Kidney epithelial cell (primary cell): ENCODE data around the gene PRUNE2. TPM values are rescaled to one million over a fixed set of nuclear protein-coding genes. Genes with fewer than 3 reads are reported as not detected.

ENCODE experiments used
- DNase-seq: peaks from one replicate; pipeline ENCODE4 v3.0.0-alpha.2; 2010; ENCODE audit warnings: low read depth
- H3K27me3 ChIP-seq: 2 replicates; pipeline ENCODE4 v1.6.0; 2011; ENCODE audit warnings: low read length; ENCODE audit not compliant: control insufficient read depth, insufficient read depth
- H3K36me3 ChIP-seq: 2 replicates; pipeline ENCODE4 v1.5.1; 2011; ENCODE audit warnings: low read length; ENCODE audit not compliant: control insufficient read depth, insufficient read depth
- H3K4me3 ChIP-seq: 2 replicates; pipeline ENCODE4 v1.5.1; 2011; ENCODE audit warnings: low read depth, mild to moderate bottlenecking, control low read depth, low read length
- total RNA-seq: library from RNA; depleted of rRNA; stranded (reverse); fragments of >200 nt; gene quantifications from 2 replicates; pipeline ENCODE4 v1.2.3, GENCODE V29; 2015
- TF ChIP-seq, protein P1 (sequence below): IDR thresholded peaks from 2 replicates; pipeline ENCODE4 v1.5.1; 2011; ENCODE audit warnings: mild to moderate bottlenecking, moderate library complexity, low read length, control low read depth, inconsistent platforms; ENCODE audit not compliant: insufficient read depth, poor library complexity, severe bottlenecking

PRUNE2 gene
- total RNA-seq, 1 donor from 2014 or later, result 1.0 TPM

DNA sequence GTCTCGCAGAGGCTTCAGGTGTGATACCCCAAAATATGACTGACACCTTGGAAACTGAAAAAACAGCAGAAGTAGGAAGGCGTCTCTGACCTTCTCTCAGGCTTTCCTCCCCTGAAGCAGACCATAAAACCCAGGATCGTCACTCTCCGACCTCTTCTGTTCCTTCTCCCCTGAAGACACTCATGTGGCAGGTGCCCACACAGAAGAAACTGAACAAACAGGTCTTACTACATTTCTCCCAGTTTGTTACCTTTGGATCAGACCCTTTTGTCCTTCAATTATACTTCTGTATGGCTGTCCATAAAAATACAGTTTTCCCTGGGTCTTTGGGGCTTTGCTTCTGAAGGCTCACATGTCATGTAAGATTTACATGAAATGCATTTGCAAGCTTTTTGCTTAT, 10.3 kb upstream of the PRUNE2 start:
- Histone ChIP-seq H3K36me3 (no peaks in the 10 kb centered on the region), H3K4me3 (no peak overlapping the region), H3K27me3 (peaks cover 7% of the 10 kb centered on the region)
- TF ChIP-seq, protein P1, sequence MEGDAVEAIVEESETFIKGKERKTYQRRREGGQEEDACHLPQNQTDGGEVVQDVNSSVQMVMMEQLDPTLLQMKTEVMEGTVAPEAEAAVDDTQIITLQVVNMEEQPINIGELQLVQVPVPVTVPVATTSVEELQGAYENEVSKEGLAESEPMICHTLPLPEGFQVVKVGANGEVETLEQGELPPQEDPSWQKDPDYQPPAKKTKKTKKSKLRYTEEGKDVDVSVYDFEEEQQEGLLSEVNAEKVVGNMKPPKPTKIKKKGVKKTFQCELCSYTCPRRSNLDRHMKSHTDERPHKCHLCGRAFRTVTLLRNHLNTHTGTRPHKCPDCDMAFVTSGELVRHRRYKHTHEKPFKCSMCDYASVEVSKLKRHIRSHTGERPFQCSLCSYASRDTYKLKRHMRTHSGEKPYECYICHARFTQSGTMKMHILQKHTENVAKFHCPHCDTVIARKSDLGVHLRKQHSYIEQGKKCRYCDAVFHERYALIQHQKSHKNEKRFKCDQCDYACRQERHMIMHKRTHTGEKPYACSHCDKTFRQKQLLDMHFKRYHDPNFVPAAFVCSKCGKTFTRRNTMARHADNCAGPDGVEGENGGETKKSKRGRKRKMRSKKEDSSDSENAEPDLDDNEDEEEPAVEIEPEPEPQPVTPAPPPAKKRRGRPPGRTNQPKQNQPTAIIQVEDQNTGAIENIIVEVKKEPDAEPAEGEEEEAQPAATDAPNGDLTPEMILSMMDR, result no peak
- no peak for DNase-seq

DNA sequence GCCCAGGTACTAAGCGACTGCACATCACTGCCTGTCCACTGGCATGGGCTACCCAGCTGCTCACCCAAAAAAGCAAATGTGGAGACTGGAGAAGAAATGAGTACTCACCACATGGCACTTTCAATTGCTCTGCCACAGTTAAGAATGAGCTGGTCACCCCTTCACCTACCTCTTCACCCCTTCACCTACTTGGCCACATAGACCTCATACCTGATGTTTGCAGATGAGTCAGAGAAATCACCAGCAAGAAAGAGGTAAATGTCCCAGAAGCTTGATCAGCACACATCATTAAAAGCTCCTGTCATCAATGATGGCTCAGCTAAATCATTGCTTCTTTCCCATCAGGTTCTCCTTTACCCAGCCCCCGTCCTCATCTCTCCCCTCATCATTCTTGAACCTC, 7.6 kb upstream of the PRUNE2 start:
- Histone ChIP-seq H3K27me3 (peaks cover 7% of the 10 kb centered on the region), H3K36me3 (no peaks in the 10 kb centered on the region), H3K4me3 (no peak overlapping the region)
- TF ChIP-seq, protein P1, result no peak
- DNase-seq, result no peak

DNA sequence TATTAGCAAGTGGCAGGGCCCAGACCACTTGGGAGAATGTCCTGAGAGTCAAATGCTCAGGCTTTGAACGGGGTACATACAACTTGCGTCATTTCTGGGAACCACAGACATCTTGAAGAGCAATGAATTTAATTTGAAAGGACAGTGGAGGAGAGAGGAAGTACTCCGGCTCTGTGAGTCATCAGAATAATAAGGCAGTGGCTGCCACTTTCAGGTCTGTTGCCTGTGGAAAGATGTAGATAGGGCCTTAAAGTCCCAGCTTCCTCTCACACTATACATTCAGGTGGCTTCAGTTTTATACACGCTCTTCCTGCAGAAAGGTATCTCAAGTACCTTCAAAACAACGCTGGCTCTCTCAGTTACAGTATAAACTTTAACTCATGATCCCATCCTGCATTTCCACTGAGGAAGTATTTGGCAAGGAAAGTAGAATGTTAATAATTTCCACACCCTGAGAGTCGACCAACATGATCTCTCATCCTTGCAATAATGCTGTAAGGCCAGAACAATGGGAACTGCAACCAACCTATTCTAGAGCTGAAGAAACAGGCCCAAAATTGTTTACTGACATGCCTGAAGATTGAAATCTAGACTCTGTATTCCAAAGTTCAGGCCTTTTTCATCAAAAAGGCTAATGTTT, 6.8 kb upstream of the PRUNE2 start:
- Histone ChIP-seq H3K36me3 (no peaks in the 10 kb centered on the region), H3K27me3 (peaks cover 5% of the 10 kb centered on the region), H3K4me3 (no peak overlapping the region)
- DNase-seq, result no peak
- TF ChIP-seq, protein P1, result no peak

DNA sequence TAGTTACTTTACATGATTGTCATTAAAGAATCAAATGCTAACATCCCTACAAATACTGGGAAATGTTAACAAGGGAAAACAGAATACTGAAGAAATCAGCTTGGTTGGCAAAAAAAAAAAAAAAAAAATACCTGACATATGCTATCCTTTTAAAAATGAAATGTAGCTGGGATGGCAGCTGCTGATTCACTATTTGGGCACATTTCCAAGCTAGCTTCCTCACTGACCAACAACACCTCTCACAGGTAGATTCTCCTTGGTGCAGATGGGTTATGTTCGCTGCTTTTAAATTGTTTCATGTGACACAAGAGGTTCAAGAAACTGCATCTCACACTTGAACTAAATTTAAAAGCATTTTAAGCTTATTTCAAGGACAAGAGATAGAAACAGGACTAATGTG, 6.1 kb upstream of the PRUNE2 start:
- no peaks in the 10 kb centered on the region for H3K36me3 ChIP-seq
- H3K27me3 ChIP-seq, result peaks cover 7% of the 10 kb centered on the region
- H3K4me3 ChIP-seq, result no peak overlapping the region
- DNase-seq, result no peak
- TF ChIP-seq, protein P1, result no peak

DNA sequence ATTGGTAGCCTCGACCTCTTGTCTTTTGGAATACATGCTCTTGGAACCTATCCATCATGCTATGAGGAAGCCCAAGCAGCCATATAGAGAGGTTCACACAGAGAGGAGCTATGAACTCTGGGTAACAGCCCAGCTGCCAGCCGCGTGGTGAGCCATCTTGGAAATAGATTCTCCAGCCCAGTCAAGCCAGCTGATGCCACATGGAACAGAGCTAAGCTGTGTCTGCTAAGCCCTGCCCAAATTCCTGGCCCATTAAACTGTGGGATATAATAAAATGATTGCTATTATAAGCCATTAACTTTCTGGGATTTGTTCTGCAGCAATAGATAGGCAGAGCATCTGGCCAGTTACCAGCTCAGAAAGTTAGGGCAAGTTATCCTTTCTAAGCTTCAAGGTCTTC, 4.9 kb upstream of the PRUNE2 start:
- Histone ChIP-seq H3K4me3 (no peak overlapping the region), H3K27me3 (peaks cover 6% of the 10 kb centered on the region), H3K36me3 (no peaks in the 10 kb centered on the region)
- no peak for DNase-seq
- TF ChIP-seq, protein P1, result no peak

DNA sequence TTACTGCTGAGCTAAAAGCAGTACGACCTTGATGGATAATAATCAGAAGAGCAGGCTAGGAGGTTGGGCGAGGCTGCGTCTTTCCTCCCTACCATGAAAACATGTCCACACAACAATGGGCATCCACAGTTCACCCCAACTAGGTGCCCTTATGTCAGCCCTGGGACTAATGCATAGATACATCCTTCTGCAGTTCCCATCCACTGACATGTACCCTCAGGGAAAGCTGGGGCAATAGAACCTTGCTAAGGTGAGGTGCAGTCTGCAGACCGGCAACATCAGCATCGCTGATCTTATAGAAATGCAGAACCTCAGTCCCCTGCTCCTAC, 697 bp upstream of the PRUNE2 start:
- no peak for DNase-seq
- no peaks in the 10 kb centered on the region for H3K36me3 ChIP-seq
- H3K27me3 ChIP-seq, result peaks cover 20% of the 10 kb centered on the region
- no peak overlapping the region for H3K4me3 ChIP-seq
- TF ChIP-seq, protein P1, result no peak
